Glomerular endothelial cell (primary cell): ENCODE data around the gene MFAP5. TPM values are rescaled to one million over a fixed set of nuclear protein-coding genes. Genes with fewer than 3 reads are reported as not detected.
"Not testable (repeated sequence)": the region's sequence is repeated elsewhere in the genome, so short reads cannot be mapped to it uniquely, and the experiment has no call there.

Experiments used
- DNase-seq: peaks from one replicate; pipeline ENCODE4 v3.0.0-alpha.2; 2011; ENCODE audit warnings: low read depth, low spot score; ENCODE audit errors: extremely low read depth
- total RNA-seq: library from RNA; depleted of rRNA; stranded (reverse); fragments of >200 nt; gene quantifications from 2 replicates; pipeline ENCODE4 v1.2.3, GENCODE V29; 2015

The MFAP5 gene
- total RNA-seq, 1 donor from 2014 or later = not detected

DNA sequence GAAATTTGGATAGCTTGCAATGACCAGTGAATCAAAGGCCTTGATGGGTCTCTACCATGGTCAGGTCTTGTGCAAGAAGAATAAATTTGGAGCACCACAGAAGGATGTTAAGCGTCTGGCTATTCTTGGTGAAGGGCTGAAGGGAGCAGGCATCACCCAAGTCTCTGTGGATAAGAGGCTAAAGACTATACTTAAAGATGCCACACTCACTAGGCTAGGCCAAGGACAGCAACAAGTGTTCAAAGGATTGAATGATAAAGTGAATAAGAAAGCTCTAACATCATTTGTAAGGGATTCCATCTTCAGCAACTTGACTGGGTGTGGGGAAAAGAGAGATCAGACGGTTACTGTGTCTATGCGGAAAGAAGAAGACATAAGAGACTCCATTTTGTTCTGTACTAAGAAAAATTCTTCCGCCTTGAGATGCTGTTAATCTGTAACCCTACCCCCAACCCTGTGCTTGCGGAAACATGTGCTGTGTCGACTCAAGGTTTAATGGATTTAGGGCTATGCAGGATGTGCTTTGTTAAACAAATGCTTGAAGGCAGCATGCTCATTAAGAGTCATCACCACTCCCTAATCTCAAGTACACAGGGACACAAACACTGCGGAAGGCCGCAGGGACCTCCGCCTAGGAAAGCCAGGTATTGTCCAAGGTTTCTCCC lies 27.2 kb downstream of the MFAP5 start:
- DNase-seq = not testable (repeated sequence)

GRCh38 chr12:8630131-8630530 lies 32.5 kb downstream of the MFAP5 start:
- DNase-seq = no peak

GRCh38 chr12:8629486-8630033 lies 33.1 kb downstream of the MFAP5 start:
- DNase-seq = no peak

DNA sequence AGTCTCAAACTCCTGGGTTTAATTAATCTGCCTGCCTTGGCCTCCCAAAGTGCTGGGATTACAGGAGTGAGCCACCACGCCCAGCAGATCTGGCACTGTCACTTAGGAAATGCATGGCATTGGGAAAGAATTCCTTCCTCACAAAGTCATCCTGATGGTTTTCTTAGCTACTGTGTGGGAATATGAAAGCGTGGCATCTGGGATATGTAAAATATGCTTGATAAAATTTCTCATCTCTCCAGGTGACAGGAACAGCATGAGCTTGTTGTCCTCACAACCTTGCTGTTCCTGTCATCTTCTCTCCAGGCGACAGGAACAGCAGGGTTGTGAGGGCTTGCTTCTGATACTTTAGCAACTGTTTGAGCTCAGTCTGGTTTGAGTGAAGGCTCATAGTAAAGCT lies 33.9 kb downstream of the MFAP5 start:
- DNase-seq = no peak

DNA sequence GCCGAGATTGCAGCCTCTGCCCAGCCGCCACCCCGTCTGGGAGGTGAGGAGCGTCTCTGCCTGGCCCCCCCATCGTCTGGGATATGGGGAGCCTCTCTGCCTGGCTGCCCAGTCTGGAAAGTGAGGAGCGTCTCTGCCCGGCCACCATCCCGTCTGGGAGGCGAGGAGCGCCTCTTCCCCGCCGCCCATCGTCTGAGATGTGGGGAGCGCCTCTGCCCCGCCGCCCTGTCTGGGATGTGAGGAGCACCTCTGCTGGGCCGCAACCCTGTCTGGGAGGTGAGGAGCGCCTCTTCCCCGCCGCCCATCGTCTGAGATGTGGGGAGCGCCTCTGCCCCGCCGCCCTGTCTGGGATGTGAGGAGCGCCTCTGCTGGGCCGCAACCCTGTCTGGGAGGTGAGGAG lies 37.9 kb downstream of the MFAP5 start:
- DNase-seq = not testable (repeated sequence)

DNA sequence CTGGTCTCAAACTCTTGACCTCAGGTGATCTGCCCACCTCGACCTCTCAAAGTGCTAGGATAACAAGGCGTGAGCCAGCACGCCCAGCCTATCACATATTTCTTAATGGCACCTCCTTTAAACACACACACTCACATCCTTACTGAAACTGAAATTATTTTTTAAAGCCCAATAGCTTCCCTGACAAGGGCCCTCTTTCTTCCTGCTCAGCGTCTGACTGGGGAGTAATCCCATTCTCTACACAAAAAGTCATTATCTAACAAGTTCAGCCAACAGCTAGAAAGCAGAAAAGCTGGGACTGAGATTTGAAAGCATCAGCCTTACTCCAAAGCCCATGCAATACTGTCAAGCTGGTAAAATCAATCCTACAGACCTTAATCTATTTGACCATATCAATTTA lies 40.0 kb downstream of the MFAP5 start:
- no peak for DNase-seq

GRCh38 chr12:8615206-8615605 lies 47.4 kb downstream of the MFAP5 start:
- DNase-seq = no peak

DNA sequence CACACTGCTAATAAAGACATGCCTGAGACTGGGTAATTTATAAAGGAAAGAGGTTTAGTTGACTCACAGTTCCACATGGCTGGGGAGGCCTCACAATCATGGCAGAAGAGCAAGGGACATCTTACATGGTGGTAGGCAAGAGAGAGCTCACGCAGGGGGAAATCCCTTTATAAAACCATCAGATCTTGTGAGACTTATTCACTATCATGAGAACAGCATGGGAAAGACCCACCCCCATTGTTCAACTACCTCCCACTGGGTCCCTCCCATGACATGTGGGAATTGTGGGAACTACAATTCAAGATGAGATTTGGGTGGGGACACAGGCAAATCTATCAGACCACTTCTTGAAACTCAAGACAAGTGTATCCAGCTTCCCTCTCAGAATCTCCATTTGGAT lies 48.7 kb downstream of the MFAP5 start:
- not testable (repeated sequence) for DNase-seq

- DNase-seq = no peak
These were observed 50.0 kb downstream of the MFAP5 start, which contains the start of gene AICDA for GRCh38 chr12:8612629-8613028. TSS of gene AICDA (minus strand) at chr12:8612859. CDS start at chr12:8612767, 92 bp downstream.

- peak; percentile 16 for DNase-seq
These were observed 53.5 kb downstream of the MFAP5 start for GRCh38 chr12:8609061-8609570.

DNA sequence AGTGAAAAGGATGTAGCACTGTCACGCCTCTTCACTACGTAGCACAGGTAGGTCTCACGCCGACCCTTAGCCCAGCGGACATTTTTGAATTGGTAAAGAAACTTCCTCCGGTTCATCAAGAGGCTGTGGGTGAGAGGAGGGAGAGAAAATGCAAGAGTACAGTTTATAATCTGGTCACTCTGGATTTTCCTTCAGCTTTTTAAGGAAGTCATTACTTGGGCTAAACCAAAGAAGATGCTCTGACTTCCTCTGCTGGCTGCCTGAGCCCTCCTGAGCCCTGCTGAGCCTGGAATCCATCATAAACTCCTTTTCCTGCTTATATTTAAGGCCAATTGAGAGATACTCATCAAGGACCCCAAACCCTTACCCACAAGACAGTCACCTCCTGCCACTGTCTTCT lies 55.7 kb downstream of the MFAP5 start:
- DNase-seq = no peak

DNA sequence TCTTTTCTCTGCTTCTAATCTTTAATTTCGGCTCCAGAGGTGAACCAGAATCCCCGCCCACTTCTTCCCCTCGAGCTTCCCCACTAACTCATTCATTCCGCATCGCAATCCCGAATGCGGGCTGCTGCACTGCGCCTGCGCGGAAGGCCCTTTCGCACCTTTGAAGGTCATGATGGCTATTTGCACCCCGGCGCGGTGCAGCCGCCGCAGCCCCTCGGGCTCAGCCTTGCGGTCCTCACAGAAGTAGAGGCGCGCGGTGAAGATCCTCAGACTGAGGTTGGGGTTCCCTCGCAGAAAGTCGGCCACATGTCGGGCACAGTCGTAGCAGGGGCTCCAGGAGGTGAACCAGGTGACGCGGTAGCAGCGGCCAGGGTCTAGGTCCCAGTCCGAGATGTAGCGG lies 57.6 kb downstream of the MFAP5 start:
- no peak for DNase-seq

DNA sequence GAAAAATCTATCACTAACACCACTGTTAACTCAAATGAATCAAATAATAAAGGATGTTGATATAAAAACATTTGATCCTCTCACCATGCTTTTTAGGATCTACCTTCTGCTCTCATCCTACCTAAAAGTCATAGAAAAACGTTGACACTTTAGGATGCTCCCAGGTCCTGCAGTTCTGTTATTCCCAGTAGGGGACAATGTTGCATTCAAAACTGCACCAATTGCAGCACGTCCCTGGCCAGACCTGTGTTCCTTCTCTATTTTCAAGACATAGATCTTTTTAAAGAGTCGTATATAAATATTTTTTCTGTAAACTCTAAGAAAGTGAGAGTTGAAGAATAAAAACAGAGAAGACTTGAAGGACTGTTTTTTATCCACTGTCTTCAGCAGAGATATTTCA lies 58.8 kb downstream of the MFAP5 start:
- DNase-seq = no peak

- DNase-seq = no peak
These were observed 59.3 kb downstream of the MFAP5 start for GRCh38 chr12:8603286-8603685.

DNA sequence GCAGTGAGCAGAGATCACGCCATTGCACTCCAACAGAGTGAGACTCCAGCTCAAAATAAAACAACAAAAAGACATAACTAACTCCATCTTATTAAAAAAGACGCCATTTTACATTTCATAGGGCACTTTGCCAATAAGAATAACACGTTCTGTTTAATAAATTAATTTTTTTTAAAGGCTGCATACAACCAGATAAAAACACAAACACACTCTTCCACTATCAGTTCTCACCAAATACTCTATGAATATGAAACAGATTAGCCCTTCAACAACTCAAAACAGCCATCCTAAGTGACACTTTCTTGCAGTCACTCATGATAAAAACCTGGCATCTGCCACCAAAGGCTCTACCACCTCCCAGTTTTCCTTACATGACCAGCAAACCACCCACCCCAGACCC lies 66.1 kb downstream of the MFAP5 start:
- no peak for DNase-seq

Other genes starting within 250 kb of the MFAP5 start
- not detected in 2 replicates for gene CLEC6A, start 206.9 kb downstream of the MFAP5 start, total RNA-seq
- gene CLEC4D, start 149.3 kb downstream of the MFAP5 start, total RNA-seq = not detected in 2 replicates
- gene CLEC4E, start 121.9 kb downstream of the MFAP5 start, total RNA-seq = 0.41 and 0.58 TPM in 2 replicates
- gene AICDA, start 50.0 kb downstream of the MFAP5 start, total RNA-seq = not detected in 2 replicates
- 30.1 and 63.9 TPM in 2 replicates for gene RIMKLB, start 35.2 kb upstream of the MFAP5 start, total RNA-seq
- not detected in 2 replicates for gene A2ML1, start 159.8 kb upstream of the MFAP5 start, total RNA-seq